HG02885 (cell line): ENCODE data around the gene RNPEP.
"Not testable (repeated sequence)": the region's sequence is repeated elsewhere in the genome, so short reads cannot be mapped to it uniquely, and the experiment has no call there.

Source experiments
- ATAC-seq: cut with Tn5 transposase; IDR thresholded peaks from one replicate; pipeline ENCODE4 v1.9.1; 2021; ENCODE audit warnings: mild to moderate bottlenecking; ENCODE audit not compliant: unreplicated experiment, poor library complexity

Gene RNPEP

GRCh38 chr1:201955729-201956143, 26.7 kb upstream of the RNPEP start:
- ATAC-seq, result no peak

- no peak for ATAC-seq
Measured at GRCh38 chr1:201958348-201958747, 24.1 kb upstream of the RNPEP start.

- not testable (repeated sequence) for ATAC-seq
Measured at GRCh38 chr1:201962382-201962781, 20.1 kb upstream of the RNPEP start.

- ATAC-seq, result no peak
Measured at GRCh38 chr1:201964261-201964660, 18.2 kb upstream of the RNPEP start.

- ATAC-seq, result no peak
Measured at GRCh38 chr1:201966171-201966570, 16.3 kb upstream of the RNPEP start.

- no peak for ATAC-seq
Measured at GRCh38 chr1:201968202-201968925, 14.1 kb upstream of the RNPEP start.

GRCh38 chr1:201970334-201971159, 11.9 kb upstream of the RNPEP start:
- no peak for ATAC-seq

- peak; percentile 86 for ATAC-seq
Measured at GRCh38 chr1:201982082-201982622, 296 bp upstream of the RNPEP start.

GRCh38 chr1:201983380-201983805, 945 bp downstream of the RNPEP start:
- no peak for ATAC-seq

GRCh38 chr1:201984446-201984845, 2.0 kb downstream of the RNPEP start:
- ATAC-seq, result no peak

GRCh38 chr1:201985355-201985754, 2.9 kb downstream of the RNPEP start:
- ATAC-seq, result no peak

GRCh38 chr1:201988601-201989000, 6.2 kb downstream of the RNPEP start:
- ATAC-seq, result no peak

GRCh38 chr1:201989354-201990128, 7.1 kb downstream of the RNPEP start:
- ATAC-seq, result no peak

- ATAC-seq, result no peak
Measured at GRCh38 chr1:201990427-201990826, 8.0 kb downstream of the RNPEP start.

GRCh38 chr1:201999625-202000238, 17.3 kb downstream of the RNPEP start:
- ATAC-seq, result no peak

GRCh38 chr1:202002507-202002906, 20.1 kb downstream of the RNPEP start:
- no peak for ATAC-seq

- no peak for ATAC-seq
Measured at GRCh38 chr1:202004711-202005110, 22.3 kb downstream of the RNPEP start.

GRCh38 chr1:202005958-202006357, 23.5 kb downstream of the RNPEP start:
- ATAC-seq, result no peak

- no peak for ATAC-seq
Measured at GRCh38 chr1:202007304-202007703, 24.9 kb downstream of the RNPEP start.

- ATAC-seq, result no peak
Measured at GRCh38 chr1:202007805-202008489, 25.5 kb downstream of the RNPEP start.
